ENCODE measurements around the gene RAB9B. TPM values are rescaled to one million over a fixed set of nuclear protein-coding genes. Genes with fewer than 3 reads are reported as not detected.

Gene RAB9B
- total RNA-seq, 1 experiment from 2014 or later = 0.05 TPM

GRCh38 chrX:103825881-103826280 is 6.2 kb downstream of the RAB9B start:
- DNase-seq (ENCODE audit: low read depth, low spot score) = no peak
- H3K9me2 ChIP-seq (ENCODE audit: insufficient read depth) = no peaks in the 10 kb centered on the region
- CTCF ChIA-PET = no interaction called here
- H3K4me2 ChIP-seq (ENCODE audit: low read length) = no peak overlapping the region
- no peaks in the 10 kb centered on the region for H3K79me2 ChIP-seq (ENCODE audit: insufficient read depth, low read length)
- no peaks in the 10 kb centered on the region for H4K20me1 ChIP-seq (ENCODE audit: insufficient read depth)
- intact Hi-C loops (cut with micrococcal nuclease) = no loop called here
- 0 out of 2 replicates have a peak, but pooled peaks cover 10% of the 10 kb centered on the region for H3K27me3 ChIP-seq (ENCODE audit: insufficient read depth, low read length)
- TF ChIP-seq, protein P1, sequence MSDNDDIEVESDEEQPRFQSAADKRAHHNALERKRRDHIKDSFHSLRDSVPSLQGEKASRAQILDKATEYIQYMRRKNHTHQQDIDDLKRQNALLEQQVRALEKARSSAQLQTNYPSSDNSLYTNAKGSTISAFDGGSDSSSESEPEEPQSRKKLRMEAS (IDR thresholded peaks at IDR 0.05) = no peak
- TF ChIP-seq CEBPB (IDR thresholded peaks at IDR 0.05; ENCODE audit: low read depth) = no peak
- no peak for TF ChIP-seq REST (IDR thresholded peaks at IDR 0.05; ENCODE audit: low read depth)
- no peak for TF ChIP-seq CBX3 (IDR thresholded peaks at IDR 0.05; ENCODE audit: low read depth)
- no peak for TF ChIP-seq TCF7L2 (IDR thresholded peaks at IDR 0.05; ENCODE audit: borderline replicate concordance, extremely low read depth, insufficient read depth, insufficient read length)
- no peak for TF ChIP-seq EZH2 (IDR thresholded peaks at IDR 0.05)
- no peak for TF ChIP-seq ZFX (IDR thresholded peaks at IDR 0.05)
- TF ChIP-seq, protein P2, sequence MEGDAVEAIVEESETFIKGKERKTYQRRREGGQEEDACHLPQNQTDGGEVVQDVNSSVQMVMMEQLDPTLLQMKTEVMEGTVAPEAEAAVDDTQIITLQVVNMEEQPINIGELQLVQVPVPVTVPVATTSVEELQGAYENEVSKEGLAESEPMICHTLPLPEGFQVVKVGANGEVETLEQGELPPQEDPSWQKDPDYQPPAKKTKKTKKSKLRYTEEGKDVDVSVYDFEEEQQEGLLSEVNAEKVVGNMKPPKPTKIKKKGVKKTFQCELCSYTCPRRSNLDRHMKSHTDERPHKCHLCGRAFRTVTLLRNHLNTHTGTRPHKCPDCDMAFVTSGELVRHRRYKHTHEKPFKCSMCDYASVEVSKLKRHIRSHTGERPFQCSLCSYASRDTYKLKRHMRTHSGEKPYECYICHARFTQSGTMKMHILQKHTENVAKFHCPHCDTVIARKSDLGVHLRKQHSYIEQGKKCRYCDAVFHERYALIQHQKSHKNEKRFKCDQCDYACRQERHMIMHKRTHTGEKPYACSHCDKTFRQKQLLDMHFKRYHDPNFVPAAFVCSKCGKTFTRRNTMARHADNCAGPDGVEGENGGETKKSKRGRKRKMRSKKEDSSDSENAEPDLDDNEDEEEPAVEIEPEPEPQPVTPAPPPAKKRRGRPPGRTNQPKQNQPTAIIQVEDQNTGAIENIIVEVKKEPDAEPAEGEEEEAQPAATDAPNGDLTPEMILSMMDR (IDR thresholded peaks at IDR 0.05 in 2 of 3, conservative IDR thresholded peaks at IDR 0.05 in 1 of 3; ENCODE audit: borderline replicate concordance in 1 of 3, insufficient read depth in 1 of 3, low read depth in 2 of 3, low read length in 2 of 3) = no peak
- no peak for TF ChIP-seq ZNF274 (IDR thresholded peaks at IDR 0.05; ENCODE audit: low read depth, low read length)
- no peak for TF ChIP-seq YY1 (IDR thresholded peaks at IDR 0.05; ENCODE audit: extremely low read depth, insufficient replicate concordance, low read depth, low read length)
- TF ChIP-seq EZH2phosphoT487 (IDR thresholded peaks at IDR 0.05; ENCODE audit: borderline replicate concordance) = no peak
- TF ChIP-seq ZBTB33 (IDR thresholded peaks at IDR 0.05; ENCODE audit: extremely low read depth, insufficient replicate concordance, low read length) = no peak
- POLR2A ChIA-PET = no interaction called here
- no peak overlapping the region for H2AFZ ChIP-seq (ENCODE audit: low read depth, low read length, poor library complexity, severe bottlenecking)
- no peak for ATAC-seq
- RAD21 ChIA-PET (ENCODE audit: low non-redundant PET in 1 of 2, low total read pairs in 2 of 2, uncharacterized antibody in 2 of 2, unreplicated experiment in 2 of 2) = no interaction called here
- H3K4me3 ChIP-seq (replicated peaks in 1 of 2; ENCODE audit: low read depth in 1 of 2, low read length in 2 of 2) = no peak overlapping the region
- no peaks in the 10 kb centered on the region for H3K36me3 ChIP-seq (ENCODE audit: control insufficient read depth in 1 of 2, insufficient read depth in 2 of 2, low read length in 2 of 2)
- H3K4me1 ChIP-seq (ENCODE audit: control insufficient read depth in 1 of 2, insufficient read depth in 2 of 2, low read length in 2 of 2) = no peaks in the 10 kb centered on the region
- no peak overlapping the region for H3K27ac ChIP-seq (ENCODE audit: low read depth, low read length)
- BruUV-seq (replicated peaks) = no TSS peak
- no peaks in the 10 kb centered on the region for H3K9me3 ChIP-seq (ENCODE audit: control insufficient read depth in 1 of 2, insufficient read depth in 1 of 2, low read depth in 1 of 2, low read length in 2 of 2)
- no peak overlapping the region for H3K9ac ChIP-seq (ENCODE audit: low read length)

All from HCT116 (cell line).